Tibial nerve (tissue), 4 donors: Measurements from ENCODE around the gene GPER1. TPM values are rescaled to one million over a fixed set of nuclear protein-coding genes. Genes with fewer than 3 reads are reported as not detected.

Source experiments
- DNase-seq, 2 donors: peaks; one replicate each; pipeline ENCODE4 v3.0.0-alpha.2; 2019; ENCODE audit warnings: low spot score in 2 of 2
- H3K27ac ChIP-seq, 4 donors: fragments of 200-600 bp; sonication (generic) in 3 of 4; one replicate each; pipeline ENCODE4 v1.5.1; 2017 to 2019; ENCODE audit warnings: mild to moderate bottlenecking in 1 of 4
- H3K27me3 ChIP-seq, 2 donors: fragments of 200-600 bp; sonication (generic) in 1 of 2; one replicate each; pipeline versions ENCODE4 v1.5.1 to v1.6.0; 2017 to 2019
- H3K36me3 ChIP-seq, 3 donors: fragments of 200-600 bp; sonication (generic); one replicate each; pipeline ENCODE4 v1.5.1; 2018 to 2019
- H3K4me1 ChIP-seq, 4 donors: fragments of 200-600 bp; sonication (generic) in 3 of 4; one replicate each; pipeline ENCODE4 v1.5.1; 2017 to 2019
- H3K4me3 ChIP-seq, 4 donors: fragments of 200-600 bp; sonication (generic) in 3 of 4; one replicate each; pipeline ENCODE4 v1.5.1; 2017 to 2019; ENCODE audit warnings: mild to moderate bottlenecking in 1 of 4, moderate library complexity in 1 of 4
- H3K9me3 ChIP-seq, 4 donors: fragments of 200-600 bp; sonication (generic) in 3 of 4; one replicate each; pipeline ENCODE4 v1.5.1; 2017 to 2019
- CTCF ChIP-seq, 5 experiments: fragments of 200-600 bp in 3 of 5; fragments of 450-650 bp in 2 of 5; sonication (generic) in 3 of 5; IDR thresholded peaks; one replicate each; pipeline ENCODE4 v1.5.1; 2016 to 2019; ENCODE audit warnings: antibody characterized with exemption in 5 of 5, mild to moderate bottlenecking in 3 of 5, moderate library complexity in 2 of 5
- EP300 ChIP-seq, 2 donors: sonication (generic); formaldehyde crosslinking; IDR thresholded peaks; one replicate each; pipeline ENCODE4 v1.6.1; 2017; ENCODE audit warnings: antibody characterized with exemption in 2 of 2, mild to moderate bottlenecking in 1 of 2
- POLR2A ChIP-seq, 2 donors: fragments of 450-650 bp; IDR thresholded peaks; one replicate each; pipeline ENCODE4 v1.6.1; 2017; ENCODE audit warnings: antibody characterized with exemption in 2 of 2, mild to moderate bottlenecking in 2 of 2, moderate library complexity in 2 of 2
- WGBS, 2 donors: methylation state at CpG; one replicate each; pipeline ENCODE4 v1.1.5; 2018; 5-methylcytosine and 5-hydroxymethylcytosine counted together
- total RNA-seq, 4 donors: library from RNA; depleted of rRNA; stranded (reverse); fragments of >200 nt; gene quantifications; one replicate each; pipeline ENCODE4 v1.1.0, GENCODE V29; 2016

The GPER1 gene
- total RNA-seq, 4 donors from 2014 or later: 6.1 to 12.4 (median 8.7) TPM

DNA sequence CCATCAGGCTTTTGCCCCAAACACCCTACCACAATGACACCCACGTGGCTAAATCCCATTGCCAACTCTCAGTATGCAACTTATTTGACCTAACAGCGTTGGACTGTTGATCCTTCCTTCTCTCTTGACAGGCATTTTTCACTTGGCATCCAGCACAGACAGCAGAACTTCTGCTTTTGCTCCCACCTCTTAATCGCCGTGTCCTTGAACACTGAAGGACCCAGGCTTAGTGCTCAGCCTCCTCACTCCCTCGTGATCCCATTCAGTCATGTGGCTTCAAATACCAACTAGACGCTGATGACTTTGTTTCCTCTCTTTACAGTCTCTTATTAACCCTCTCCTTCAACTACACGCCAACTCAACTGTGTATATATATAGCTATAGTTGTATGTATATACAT lies 47.0 kb downstream of the GPER1 start:
- H3K27ac ChIP-seq: no peak overlapping the region
- no peak for DNase-seq
- no peaks in the 10 kb centered on the region for H3K9me3 ChIP-seq
- no peaks in the 10 kb centered on the region for H3K27me3 ChIP-seq
- TF ChIP-seq CTCF (IDR thresholded peaks at IDR 0.05): no peak
- no peak for TF ChIP-seq POLR2A (IDR thresholded peaks at IDR 0.05)
- TF ChIP-seq EP300 (IDR thresholded peaks at IDR 0.05): no peak
- H3K4me1 ChIP-seq: peaks cover 0 to 19% (median 13%) of the 10 kb centered on the region in 4 donors
- no peak overlapping the region for H3K4me3 ChIP-seq
- 75 to 76% methylated on average over 7 of the region's 7 CpGs for WGBS, 2 donors
- H3K36me3 ChIP-seq: peaks cover 0 to 16% (median 0%) of the 10 kb centered on the region in 3 donors

DNA sequence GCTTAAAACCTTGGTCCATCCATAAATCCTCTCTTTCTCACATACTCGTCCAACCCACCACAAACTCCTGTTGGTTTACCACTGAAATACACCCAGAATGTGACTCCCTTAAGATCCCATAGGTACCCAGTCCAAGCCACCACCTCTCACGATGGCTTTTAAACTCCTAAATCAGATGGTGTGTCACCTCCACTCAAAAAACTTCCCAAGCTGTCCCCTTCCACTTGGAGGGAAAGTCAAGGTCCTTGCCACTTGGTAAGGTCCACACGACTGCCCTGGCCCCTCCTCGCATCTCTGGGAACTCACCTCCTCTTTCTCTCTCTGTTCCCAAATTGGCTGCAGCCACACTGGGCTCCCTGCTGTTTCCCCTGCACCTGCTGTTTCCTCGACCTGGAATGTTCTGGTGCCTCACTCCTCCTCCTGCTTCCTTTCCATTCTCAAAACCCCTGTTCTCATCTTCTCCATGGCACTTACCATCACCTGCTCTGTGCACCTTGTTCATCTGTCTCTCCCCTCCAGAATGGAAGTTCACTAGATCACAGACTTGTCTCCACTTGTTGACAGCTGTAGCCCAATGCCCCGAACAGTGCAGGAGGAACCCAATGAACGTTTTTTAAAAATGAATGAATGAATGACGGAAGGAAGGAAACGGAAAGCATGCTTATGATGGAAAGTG lies 49.1 kb downstream of the GPER1 start:
- Histone ChIP-seq H3K4me1 (peaks cover 0 to 19% (median 13%) of the 10 kb centered on the region in 4 donors), H3K9me3 (no peaks in the 10 kb centered on the region), H3K27me3 (no peaks in the 10 kb centered on the region), H3K36me3 (peaks cover 0 to 4% (median 0%) of the 10 kb centered on the region in 3 donors), H3K27ac (peak overlapping the region in 1 of 4 donors; percentile 84), H3K4me3 (peak overlapping the region; percentile 50 to 90 (median 65))
- DNase-seq: no peak
- no peak for TF ChIP-seq EP300 (IDR thresholded peaks at IDR 0.05)
- TF ChIP-seq CTCF (IDR thresholded peaks at IDR 0.05): no peak
- 22 to 30% methylated on average over 9 of the region's 9 CpGs for WGBS, 2 donors

- Histone ChIP-seq H3K4me1 (peaks cover 0 to 19% (median 13%) of the 10 kb centered on the region in 4 donors), H3K9me3 (no peaks in the 10 kb centered on the region), H3K36me3 (no peaks in the 10 kb centered on the region), H3K4me3 (peak overlapping the region; percentile 50 to 90 (median 65)), H3K27ac (peak overlapping the region in 3 of 4 donors; percentile 84 to 88 (median 86)), H3K27me3 (no peaks in the 10 kb centered on the region)
- 17 to 28% methylated on average over 18 to 36 of the region's 51 CpGs for WGBS, 2 donors
- DNase-seq: no peak
- TF ChIP-seq EP300 (IDR thresholded peaks at IDR 0.05) (no peak), CTCF (IDR thresholded peaks at IDR 0.05) (no peak), POLR2A (IDR thresholded peaks at IDR 0.05) (no peak)
Observed at GRCh38 chr7:1137517-1138167, 49.7 kb downstream of the GPER1 start.

- no peak for DNase-seq
- no peak overlapping the region for H3K4me3 ChIP-seq
- no peaks in the 10 kb centered on the region for H3K36me3 ChIP-seq
- H3K9me3 ChIP-seq: no peaks in the 10 kb centered on the region
- TF ChIP-seq CTCF (IDR thresholded peaks at IDR 0.05) (no peak), POLR2A (IDR thresholded peaks at IDR 0.05) (no peak), EP300 (IDR thresholded peaks at IDR 0.05) (no peak)
- H3K27ac ChIP-seq: no peak overlapping the region
- WGBS, 2 donors: 81 to 85% methylated on average over 4 of the region's 4 CpGs
- no peaks in the 10 kb centered on the region for H3K27me3 ChIP-seq
- H3K4me1 ChIP-seq: peaks cover 0 to 26% (median 13%) of the 10 kb centered on the region in 4 donors
Observed at GRCh38 chr7:1140476-1141104, 52.7 kb downstream of the GPER1 start.

DNA sequence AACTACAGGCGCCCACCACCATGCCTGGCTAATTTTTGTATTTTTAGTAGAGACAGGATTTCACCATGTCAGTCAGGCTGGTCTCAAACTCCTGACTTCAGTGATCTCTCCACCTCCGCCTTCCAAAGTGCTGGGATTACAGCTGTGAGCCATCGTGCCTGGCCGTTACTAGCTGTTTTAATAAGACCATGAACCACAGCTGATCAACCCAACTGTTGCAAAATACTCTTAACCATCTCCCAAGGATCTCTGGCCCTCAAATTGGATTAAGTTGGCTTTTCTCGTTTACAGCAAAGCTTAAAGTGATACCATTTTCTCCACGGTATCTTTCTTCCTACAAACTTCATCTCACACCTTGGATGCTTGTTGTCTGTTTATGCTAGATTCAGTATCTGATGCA lies 53.7 kb downstream of the GPER1 start:
- no peak for TF ChIP-seq CTCF (IDR thresholded peaks at IDR 0.05)
- TF ChIP-seq EP300 (IDR thresholded peaks at IDR 0.05): no peak
- TF ChIP-seq POLR2A (IDR thresholded peaks at IDR 0.05): no peak
- Histone ChIP-seq H3K4me1 (peaks cover 0 to 24% (median 12%) of the 10 kb centered on the region in 4 donors), H3K27me3 (no peaks in the 10 kb centered on the region), H3K4me3 (no peak overlapping the region), H3K9me3 (no peaks in the 10 kb centered on the region), H3K36me3 (no peaks in the 10 kb centered on the region), H3K27ac (no peak overlapping the region)
- WGBS, 2 donors: 78 to 80% methylated on average over 6 of the region's 6 CpGs
- DNase-seq: no peak
